ENCODE data around the gene TRAPPC6A. TPM values are rescaled to one million over a fixed set of nuclear protein-coding genes. Genes with fewer than 3 reads are reported as not detected.

The TRAPPC6A gene
- total RNA-seq, 1 experiment from 2014 or later: 18.3 TPM

GRCh38 chr19:45136507-45137178, 41.4 kb downstream of the TRAPPC6A start:
- H3F3A ChIP-seq (ENCODE audit: low read length, unreplicated experiment): no peaks in the 10 kb centered on the region
- ATAC-seq (no peak), DNase-seq (no peak)
- intact Hi-C loops (cut with micrococcal nuclease): no loop called here
- H3K9ac ChIP-seq (ENCODE audit: low read length): no peak overlapping the region
- H3K27ac ChIP-seq (ENCODE audit: low read length): no peak overlapping the region
- TF ChIP-seq EZH2phosphoT487 (IDR thresholded peaks at IDR 0.05; ENCODE audit: borderline replicate concordance, low read length) (no peak), CTCF (conservative IDR thresholded peaks at IDR 0.05; ENCODE audit: low read depth, low read length) (no peak)
- H3K4me1 ChIP-seq (ENCODE audit: insufficient read depth, low read length): no peaks in the 10 kb centered on the region
- ChIA-PET CTCF (no interaction called here), POLR2A (ENCODE audit: unreplicated experiment) (no interaction called here)
- no peaks in the 10 kb centered on the region for H3K36me3 ChIP-seq (ENCODE audit: low read depth, low read length)
- H3K27me3 ChIP-seq (ENCODE audit: low read length): no peaks in the 10 kb centered on the region
- H4K20me1 ChIP-seq (ENCODE audit: low read length): no peaks in the 10 kb centered on the region
- H3K9me3 ChIP-seq (ENCODE audit: low read length): no peaks in the 10 kb centered on the region
- no peaks in the 10 kb centered on the region for H3K79me2 ChIP-seq (ENCODE audit: low read length)
- no peak overlapping the region for H3K4me3 ChIP-seq (ENCODE audit: low read length)
- H2AFZ ChIP-seq (ENCODE audit: low read length): no peak overlapping the region
- no peaks in the 10 kb centered on the region for H3K9me2 ChIP-seq (replicated peaks; ENCODE audit: low read length)
- BruUV-seq (replicated peaks): no TSS peak
- no peak overlapping the region for H3K4me2 ChIP-seq (ENCODE audit: low read length)

- Histone ChIP-seq H2AFZ (ENCODE audit: low read length) (no peak overlapping the region), H3K4me2 (ENCODE audit: low read length) (no peak overlapping the region), H3K9ac (ENCODE audit: low read length) (no peak overlapping the region), H3F3A (ENCODE audit: low read length, unreplicated experiment) (no peaks in the 10 kb centered on the region), H3K27me3 (ENCODE audit: low read length) (no peaks in the 10 kb centered on the region), H3K79me2 (ENCODE audit: low read length) (no peaks in the 10 kb centered on the region), H3K27ac (ENCODE audit: low read length) (no peak overlapping the region), H3K9me2 (replicated peaks; ENCODE audit: low read length) (no peaks in the 10 kb centered on the region), H3K4me3 (ENCODE audit: low read length) (no peak overlapping the region), H4K20me1 (ENCODE audit: low read length) (no peaks in the 10 kb centered on the region), H3K36me3 (ENCODE audit: low read depth, low read length) (no peaks in the 10 kb centered on the region), H3K4me1 (ENCODE audit: insufficient read depth, low read length) (no peaks in the 10 kb centered on the region; the same call in 1 of the 2 replicates), H3K9me3 (ENCODE audit: low read length) (no peaks in the 10 kb centered on the region)
- CTCF ChIA-PET: no interaction called here
- ATAC-seq: no peak
- intact Hi-C loops (cut with micrococcal nuclease): no loop called here
- POLR2A ChIA-PET (ENCODE audit: unreplicated experiment): interaction anchor here (0.8 kb wide), 1 partner anchor 43 kb away, joined by 3 read pairs; the partner anchor contains the start of genes BLOC1S3 and TRAPPC6A
- no peak for DNase-seq
- no TSS peak for BruUV-seq (replicated peaks)
- TF ChIP-seq EZH2 (IDR thresholded peaks at IDR 0.05; ENCODE audit: low read length, unreplicated experiment) (no peak), EZH2phosphoT487 (IDR thresholded peaks at IDR 0.05; ENCODE audit: borderline replicate concordance, low read length) (no peak), CTCF (conservative IDR thresholded peaks at IDR 0.05; ENCODE audit: low read depth, low read length) (no peak)
Measured at GRCh38 chr19:45135176-45135885, 42.7 kb downstream of the TRAPPC6A start.

- H3K9ac ChIP-seq (ENCODE audit: low read length): no peak overlapping the region
- intact Hi-C loops (cut with micrococcal nuclease): no loop called here
- DNase-seq (no peak), ATAC-seq (no peak)
- no peaks in the 10 kb centered on the region for H4K20me1 ChIP-seq (ENCODE audit: low read length)
- no peaks in the 10 kb centered on the region for H3K79me2 ChIP-seq (ENCODE audit: low read length)
- no peaks in the 10 kb centered on the region for H3K36me3 ChIP-seq (ENCODE audit: low read depth, low read length)
- no peak for TF ChIP-seq EZH2 (IDR thresholded peaks at IDR 0.05; ENCODE audit: low read length, unreplicated experiment)
- H3K4me3 ChIP-seq (ENCODE audit: low read length): no peak overlapping the region
- ChIA-PET CTCF (no interaction called here), POLR2A (ENCODE audit: unreplicated experiment) (no interaction called here)
- H3K27ac ChIP-seq (ENCODE audit: low read length): no peak overlapping the region
- no peaks in the 10 kb centered on the region; the same call in 1 of the 2 replicates for H3K4me1 ChIP-seq (ENCODE audit: insufficient read depth, low read length)
- H3F3A ChIP-seq (ENCODE audit: low read length, unreplicated experiment): no peaks in the 10 kb centered on the region
- no peak overlapping the region for H3K4me2 ChIP-seq (ENCODE audit: low read length)
- H3K9me2 ChIP-seq (replicated peaks; ENCODE audit: low read length): no peaks in the 10 kb centered on the region
- BruUV-seq (replicated peaks): no TSS peak
- no peak overlapping the region for H2AFZ ChIP-seq (ENCODE audit: low read length)
- no peaks in the 10 kb centered on the region for H3K9me3 ChIP-seq (ENCODE audit: low read length)
- no peaks in the 10 kb centered on the region for H3K27me3 ChIP-seq (ENCODE audit: low read length)
Measured at GRCh38 chr19:45133661-45134060, 44.4 kb downstream of the TRAPPC6A start.
